Measurements from ENCODE around the gene CHFR.

Gene CHFR

GRCh38 chr12:132835076-132836025 lies 52.1 kb downstream of the CHFR start:
- no peak overlapping the region for H3K27ac ChIP-seq (ENCODE audit: low read length)
- peaks cover 8% of the 10 kb centered on the region; the same call in 1 of the 2 replicates for H3K36me3 ChIP-seq (ENCODE audit: insufficient read depth, low read length)
- DNase-seq, result no peak
- H3K9ac ChIP-seq (ENCODE audit: low read depth, low read length), result no peak overlapping the region
- TF ChIP-seq EZH2 (IDR thresholded peaks at IDR 0.05; ENCODE audit: borderline replicate concordance, low read depth, low read length, severe bottlenecking) (no peak), CTCF (IDR thresholded peaks at IDR 0.05; ENCODE audit: borderline replicate concordance, extremely low read depth, low read length, poor library complexity, severe bottlenecking) (no peak)
- H3K27me3 ChIP-seq (ENCODE audit: insufficient read depth, low read length, poor library complexity), result no peaks in the 10 kb centered on the region
- H3K4me1 ChIP-seq (ENCODE audit: insufficient read depth, low read length), result no peaks in the 10 kb centered on the region
- no peaks in the 10 kb centered on the region for H3K9me3 ChIP-seq (ENCODE audit: insufficient read depth, low read length, severe bottlenecking)
- H3K79me2 ChIP-seq (ENCODE audit: insufficient read depth, low read length), result no peaks in the 10 kb centered on the region
- ATAC-seq (ENCODE audit: insufficient read depth, low read depth), result no peak
- no peaks in the 10 kb centered on the region for H4K20me1 ChIP-seq (ENCODE audit: insufficient read depth, low read length)
- H2AFZ ChIP-seq (ENCODE audit: low read depth, low read length), result no peak overlapping the region
- no peak overlapping the region for H3K4me3 ChIP-seq (ENCODE audit: low read depth in 1 of 2, low read length in 2 of 2)
- no peak overlapping the region for H3K4me2 ChIP-seq (ENCODE audit: insufficient read depth, low read length)

GRCh38 chr12:132834181-132834711 lies 53.2 kb downstream of the CHFR start:
- Histone ChIP-seq H3K79me2 (ENCODE audit: insufficient read depth, low read length) (no peaks in the 10 kb centered on the region), H3K9me3 (ENCODE audit: insufficient read depth, low read length, severe bottlenecking) (peaks cover 4% of the 10 kb centered on the region), H3K4me2 (ENCODE audit: insufficient read depth, low read length) (no peak overlapping the region), H2AFZ (ENCODE audit: low read depth, low read length) (no peak overlapping the region), H3K4me3 (ENCODE audit: low read depth in 1 of 2, low read length in 2 of 2) (no peak overlapping the region), H3K27ac (ENCODE audit: low read length) (no peak overlapping the region), H4K20me1 (ENCODE audit: insufficient read depth, low read length) (no peaks in the 10 kb centered on the region), H3K27me3 (ENCODE audit: insufficient read depth, low read length, poor library complexity) (no peaks in the 10 kb centered on the region), H3K4me1 (ENCODE audit: insufficient read depth, low read length) (peaks cover 5% of the 10 kb centered on the region), H3K36me3 (ENCODE audit: insufficient read depth, low read length) (peaks cover 3% of the 10 kb centered on the region), H3K9ac (ENCODE audit: low read depth, low read length) (no peak overlapping the region)
- ATAC-seq (ENCODE audit: insufficient read depth, low read depth) (no peak), DNase-seq (no peak)
- no peak for TF ChIP-seq EZH2 (IDR thresholded peaks at IDR 0.05; ENCODE audit: borderline replicate concordance, low read depth, low read length, severe bottlenecking)
- TF ChIP-seq CTCF (IDR thresholded peaks at IDR 0.05; ENCODE audit: borderline replicate concordance, extremely low read depth, low read length, poor library complexity, severe bottlenecking), result no peak

GRCh38 chr12:132833341-132833740 lies 54.1 kb downstream of the CHFR start:
- ATAC-seq (ENCODE audit: insufficient read depth, low read depth) (no peak), DNase-seq (no peak)
- peaks cover 3% of the 10 kb centered on the region for H3K36me3 ChIP-seq (ENCODE audit: insufficient read depth, low read length)
- TF ChIP-seq CTCF (IDR thresholded peaks at IDR 0.05; ENCODE audit: borderline replicate concordance, extremely low read depth, low read length, poor library complexity, severe bottlenecking) (no peak), EZH2 (IDR thresholded peaks at IDR 0.05; ENCODE audit: borderline replicate concordance, low read depth, low read length, severe bottlenecking) (no peak)
- H2AFZ ChIP-seq (ENCODE audit: low read depth, low read length), result no peak overlapping the region
- peaks cover 7% of the 10 kb centered on the region for H3K4me1 ChIP-seq (ENCODE audit: insufficient read depth, low read length)
- H3K4me2 ChIP-seq (ENCODE audit: insufficient read depth, low read length), result no peak overlapping the region
- H3K79me2 ChIP-seq (ENCODE audit: insufficient read depth, low read length), result peaks cover 2% of the 10 kb centered on the region
- H3K27me3 ChIP-seq (ENCODE audit: insufficient read depth, low read length, poor library complexity), result no peaks in the 10 kb centered on the region
- no peak overlapping the region for H3K9ac ChIP-seq (ENCODE audit: low read depth, low read length)
- H3K9me3 ChIP-seq (ENCODE audit: insufficient read depth, low read length, severe bottlenecking), result peaks cover 4% of the 10 kb centered on the region
- no peak overlapping the region for H3K27ac ChIP-seq (ENCODE audit: low read length)
- H3K4me3 ChIP-seq (ENCODE audit: low read depth in 1 of 2, low read length in 2 of 2), result no peak overlapping the region
- H4K20me1 ChIP-seq (ENCODE audit: insufficient read depth, low read length), result no peaks in the 10 kb centered on the region

Measured in DND-41 (cell line).